ENCODE data around the gene ABCA2. TPM values are rescaled to one million over a fixed set of nuclear protein-coding genes. Genes with fewer than 3 reads are reported as not detected.
A peak's percentile ranks its signal among the peaks of the same experiment; 100 is the strongest.

The ABCA2 gene
- total RNA-seq, 4 donors from 2014 or later: 18.2 to 27.6 (median 23.7) TPM

- TF ChIP-seq, protein P1, sequence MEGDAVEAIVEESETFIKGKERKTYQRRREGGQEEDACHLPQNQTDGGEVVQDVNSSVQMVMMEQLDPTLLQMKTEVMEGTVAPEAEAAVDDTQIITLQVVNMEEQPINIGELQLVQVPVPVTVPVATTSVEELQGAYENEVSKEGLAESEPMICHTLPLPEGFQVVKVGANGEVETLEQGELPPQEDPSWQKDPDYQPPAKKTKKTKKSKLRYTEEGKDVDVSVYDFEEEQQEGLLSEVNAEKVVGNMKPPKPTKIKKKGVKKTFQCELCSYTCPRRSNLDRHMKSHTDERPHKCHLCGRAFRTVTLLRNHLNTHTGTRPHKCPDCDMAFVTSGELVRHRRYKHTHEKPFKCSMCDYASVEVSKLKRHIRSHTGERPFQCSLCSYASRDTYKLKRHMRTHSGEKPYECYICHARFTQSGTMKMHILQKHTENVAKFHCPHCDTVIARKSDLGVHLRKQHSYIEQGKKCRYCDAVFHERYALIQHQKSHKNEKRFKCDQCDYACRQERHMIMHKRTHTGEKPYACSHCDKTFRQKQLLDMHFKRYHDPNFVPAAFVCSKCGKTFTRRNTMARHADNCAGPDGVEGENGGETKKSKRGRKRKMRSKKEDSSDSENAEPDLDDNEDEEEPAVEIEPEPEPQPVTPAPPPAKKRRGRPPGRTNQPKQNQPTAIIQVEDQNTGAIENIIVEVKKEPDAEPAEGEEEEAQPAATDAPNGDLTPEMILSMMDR (IDR thresholded peaks at IDR 0.05): no peak
- TF ChIP-seq POLR2A (IDR thresholded peaks at IDR 0.05): no peak
- no peak overlapping the region for H3K4me3 ChIP-seq (ENCODE audit: low read depth, poor library complexity, severe bottlenecking)
- intact Hi-C loops (cut with DNase I; ENCODE audit: low total_unique reads): no loop called here
- DNase-seq (ENCODE audit: low spot score in 2 of 2): no peak
- 71 to 80% methylated on average over 12 of the region's 12 CpGs for WGBS, 2 donors
These were observed 46.7 kb upstream of the ABCA2 start for GRCh38 chr9:137074657-137075274.

DNA sequence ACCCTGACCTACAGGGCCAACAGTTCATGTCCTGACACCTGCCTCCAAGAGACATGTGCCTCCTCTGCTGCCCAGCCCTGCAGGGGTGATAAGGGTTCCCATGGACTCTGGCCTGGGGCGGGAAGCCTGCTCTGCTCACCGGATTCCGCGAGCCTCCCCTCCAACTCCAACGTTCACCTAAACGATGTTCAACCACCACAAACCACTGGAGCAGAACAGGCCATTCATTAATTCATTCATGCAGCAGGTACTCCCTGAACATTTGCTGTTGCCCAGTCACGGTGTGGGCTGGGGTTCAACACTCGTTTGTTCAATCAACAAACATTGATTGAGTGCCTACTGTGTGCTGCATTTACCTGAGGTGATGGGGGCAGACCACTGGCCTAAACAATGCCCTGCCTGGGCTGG lies 46.0 kb upstream of the ABCA2 start:
- TF ChIP-seq, protein P1 (IDR thresholded peaks at IDR 0.05): no peak
- TF ChIP-seq POLR2A (IDR thresholded peaks at IDR 0.05): no peak
- intact Hi-C loops (cut with DNase I; ENCODE audit: low total_unique reads): no loop called here
- no peak overlapping the region for H3K4me3 ChIP-seq (ENCODE audit: low read depth, poor library complexity, severe bottlenecking)
- no peak for DNase-seq (ENCODE audit: low spot score in 2 of 2)
- WGBS, 2 donors: 92 to 93% methylated on average over 8 of the region's 8 CpGs

- no peak for DNase-seq (ENCODE audit: low spot score in 2 of 2)
- H3K4me3 ChIP-seq (ENCODE audit: low read depth, poor library complexity, severe bottlenecking): no peak overlapping the region
These were observed 43.2 kb upstream of the ABCA2 start for GRCh38 chr9:137071282-137071681.

DNA sequence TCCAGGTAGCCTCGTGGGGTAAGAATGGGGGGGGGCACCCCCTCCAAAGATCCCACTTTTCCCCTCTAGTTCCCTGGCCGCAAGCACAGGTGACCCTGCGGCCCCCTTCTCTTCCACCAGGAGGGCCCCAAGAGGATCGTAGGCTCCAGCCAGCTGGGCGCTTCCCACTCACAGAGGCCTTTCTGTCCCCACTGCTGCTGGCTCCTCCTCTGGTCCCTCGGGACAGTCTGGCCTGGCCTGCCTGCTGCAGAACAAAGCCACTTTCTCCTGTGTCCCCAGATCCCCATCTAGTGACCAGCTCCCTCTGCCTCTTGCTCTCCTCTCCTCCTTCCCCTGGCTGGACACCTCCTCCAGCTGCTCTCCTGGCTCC lies 42.9 kb upstream of the ABCA2 start:
- TF ChIP-seq, protein P1 (IDR thresholded peaks at IDR 0.05): no peak
- no peak for TF ChIP-seq POLR2A (IDR thresholded peaks at IDR 0.05)
- WGBS, 2 donors: 27 to 32% methylated on average over 6 of the region's 6 CpGs
- H3K4me3 ChIP-seq (ENCODE audit: low read depth, poor library complexity, severe bottlenecking): no peak overlapping the region
- intact Hi-C loops (cut with DNase I; ENCODE audit: low total_unique reads): no loop called here
- no peak for DNase-seq (ENCODE audit: low spot score in 2 of 2)

More at GRCh38 chr9:137071282-137071681, 43.2 kb upstream of the ABCA2 start:
- 64 to 86% methylated on average over 2 of the region's 2 CpGs for WGBS, 2 donors
- intact Hi-C loops (cut with DNase I; ENCODE audit: low total_unique reads): no loop called here
- no peak for TF ChIP-seq POLR2A (IDR thresholded peaks at IDR 0.05)
- TF ChIP-seq, protein P1 (IDR thresholded peaks at IDR 0.05): no peak

GRCh38 chr9:137070201-137070905 lies 42.3 kb upstream of the ABCA2 start, which contains the start of gene SAPCD2:
Gene SAPCD2, minus strand, starts transcription at chr9:137070557. Its CDS starts 97 bp downstream, at chr9:137070460.
- H3K4me3 ChIP-seq (ENCODE audit: low read depth, poor library complexity, severe bottlenecking): peak within 1 kb of the TSS; percentile 7
- intact Hi-C loops (cut with DNase I; ENCODE audit: low total_unique reads): no loop called here
- WGBS, 2 donors: 0 to 1% methylated on average over 30 to 35 of the region's 74 CpGs
- DNase-seq (ENCODE audit: low spot score in 2 of 2): peak; percentile 85 to 97
- no peak for TF ChIP-seq POLR2A (IDR thresholded peaks at IDR 0.05)
- TF ChIP-seq, protein P1 (IDR thresholded peaks at IDR 0.05): no peak
